Medulla oblongata (tissue), 1 donor: ENCODE results near the gene GAS1.

Source experiments
- DNase-seq: peaks from one replicate; pipeline ENCODE4 v3.0.0-alpha.2; 2015; ENCODE audit errors: extremely low spot score

The GAS1 gene, protein sequence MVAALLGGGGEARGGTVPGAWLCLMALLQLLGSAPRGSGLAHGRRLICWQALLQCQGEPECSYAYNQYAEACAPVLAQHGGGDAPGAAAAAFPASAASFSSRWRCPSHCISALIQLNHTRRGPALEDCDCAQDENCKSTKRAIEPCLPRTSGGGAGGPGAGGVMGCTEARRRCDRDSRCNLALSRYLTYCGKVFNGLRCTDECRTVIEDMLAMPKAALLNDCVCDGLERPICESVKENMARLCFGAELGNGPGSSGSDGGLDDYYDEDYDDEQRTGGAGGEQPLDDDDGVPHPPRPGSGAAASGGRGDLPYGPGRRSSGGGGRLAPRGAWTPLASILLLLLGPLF

DNA sequence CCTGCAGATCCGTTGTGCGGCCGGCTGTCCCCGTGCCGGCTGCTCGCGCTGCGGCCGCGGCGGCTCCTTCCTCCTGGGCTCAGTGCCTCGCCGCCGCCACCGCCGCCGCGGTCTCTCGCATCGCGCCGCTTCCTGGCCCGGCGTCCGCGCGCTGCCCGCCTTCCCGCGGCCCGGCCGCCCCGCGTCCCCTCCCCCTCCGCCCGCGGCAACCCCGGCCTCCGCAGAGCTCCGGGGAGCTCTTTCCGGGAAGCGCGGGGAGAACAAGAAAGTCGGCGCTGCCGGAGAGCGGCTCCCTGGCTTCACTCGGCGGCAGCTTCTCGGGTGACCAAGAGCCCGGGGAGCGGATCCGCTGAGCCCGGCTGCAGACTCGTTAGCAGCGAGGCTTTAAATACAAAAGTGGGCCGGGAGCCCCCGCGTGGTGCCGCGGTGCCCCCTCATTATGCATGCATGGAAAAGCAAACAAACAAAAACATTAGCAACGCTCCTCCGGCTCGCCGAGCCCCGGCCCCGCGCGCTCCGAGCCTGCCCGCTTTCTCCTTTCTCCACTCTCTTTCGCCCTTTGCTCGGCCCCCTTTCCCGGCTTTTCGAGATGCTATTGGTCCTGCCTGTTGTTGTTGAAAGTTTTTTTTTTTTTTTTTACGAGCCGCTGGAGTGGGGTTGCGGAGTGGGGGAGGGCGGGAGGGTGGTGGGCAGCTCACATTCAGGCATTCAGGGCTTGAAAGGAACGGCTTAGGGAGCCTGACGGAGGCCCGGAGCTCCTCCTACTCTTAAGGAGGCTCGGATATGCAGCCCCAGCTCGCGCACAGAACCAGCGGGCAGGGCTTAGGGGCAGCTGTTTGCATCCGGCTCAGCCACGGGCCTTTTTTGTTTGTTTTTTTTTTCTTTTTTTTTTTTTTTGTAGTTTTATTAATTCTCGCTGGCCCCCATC, at the start of gene GAS1:
Gene GAS1 (minus strand): TSS at position 361 of the 928 bp plus-strand sequence. CDS start 727 bp downstream, outside the sequence.
- DNase-seq, result peak; percentile 96

GRCh38 chr9:86994231-86994630, 46.9 kb upstream of the GAS1 start:
- no peak for DNase-seq

DNA sequence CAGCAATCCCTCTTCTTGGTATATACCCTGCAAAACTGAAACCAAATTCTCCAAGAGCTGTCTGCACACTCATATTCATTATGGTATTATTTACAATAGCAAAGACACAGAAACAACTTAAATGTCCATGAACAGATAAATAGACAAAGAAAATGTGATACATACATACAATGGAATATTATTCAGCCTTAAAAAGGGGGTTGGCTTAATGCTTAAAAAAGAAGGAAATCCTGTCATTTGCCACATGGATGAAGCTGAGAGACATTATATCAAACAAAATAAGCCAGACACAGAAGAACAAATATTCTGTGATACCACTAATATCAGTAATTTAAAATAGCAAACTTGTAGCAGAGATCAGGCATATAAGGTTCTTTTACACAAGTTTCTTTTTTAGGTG, 46.5 kb upstream of the GAS1 start:
- no peak for DNase-seq

- no peak for DNase-seq
Measured at GRCh38 chr9:86991077-86991476, 43.8 kb upstream of the GAS1 start.

DNA sequence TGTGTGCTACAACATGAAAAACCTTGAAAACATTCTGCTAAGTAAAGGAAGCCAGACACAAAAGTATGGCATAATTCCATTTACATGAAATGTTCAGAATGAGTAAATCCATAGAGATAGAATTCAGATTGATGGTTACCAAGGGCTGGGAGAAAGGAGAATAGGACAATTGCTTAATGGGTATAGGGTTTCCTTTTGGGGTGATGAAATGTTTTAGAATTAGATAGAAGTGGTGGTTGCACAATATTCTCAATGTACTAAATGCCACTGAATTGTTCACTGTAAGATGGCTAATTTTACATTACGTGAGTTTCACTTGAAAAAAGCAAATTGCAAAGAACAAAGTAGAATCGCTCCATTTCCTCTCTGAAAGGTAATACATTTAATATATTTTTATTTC, 43.0 kb upstream of the GAS1 start:
- DNase-seq, result no peak

GRCh38 chr9:86987900-86988299, 40.6 kb upstream of the GAS1 start:
- no peak for DNase-seq

DNA sequence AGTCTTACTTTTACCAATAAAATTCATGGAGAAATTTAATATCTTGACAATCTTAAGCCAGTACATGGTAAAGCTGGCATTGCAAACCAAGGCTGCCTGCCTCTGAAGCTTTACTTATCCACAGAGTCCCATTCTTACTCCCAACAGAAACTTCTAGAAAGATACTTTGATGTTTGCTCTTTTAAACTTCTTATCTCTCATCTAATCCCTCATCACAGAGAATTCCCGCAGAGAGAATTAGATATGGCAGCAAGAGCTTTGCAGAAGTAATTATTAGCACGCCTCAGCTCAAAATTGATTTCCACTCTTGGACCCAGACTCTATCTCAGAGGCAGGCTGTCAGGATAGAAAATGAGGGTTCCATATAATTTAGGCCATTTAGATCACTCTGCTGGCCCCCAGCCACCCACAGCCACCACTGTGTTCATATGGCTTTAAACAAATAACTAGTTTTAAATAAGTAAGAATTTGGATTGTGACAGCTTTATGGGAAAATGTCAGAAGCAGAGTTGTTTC, 37.9 kb upstream of the GAS1 start:
- DNase-seq, result no peak

GRCh38 chr9:86983620-86984259, 36.4 kb upstream of the GAS1 start:
- DNase-seq, result no peak

DNA sequence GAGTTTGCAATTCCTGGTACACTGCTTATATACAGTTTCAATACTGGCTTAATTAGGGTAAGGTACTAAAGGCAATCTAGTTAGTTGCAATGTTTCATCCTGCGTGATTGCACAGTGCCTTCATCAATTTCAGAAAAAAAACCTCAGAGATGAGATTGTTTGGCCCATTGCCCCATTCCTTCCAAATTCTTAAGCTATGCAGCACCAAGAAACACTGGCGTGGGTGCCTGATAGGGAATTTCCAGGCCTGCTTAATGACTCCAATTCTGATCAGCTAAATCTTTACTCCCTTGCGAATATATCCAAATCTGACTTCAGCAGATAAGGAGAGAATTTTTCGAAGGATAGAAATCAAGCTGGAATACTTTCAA, 35.9 kb upstream of the GAS1 start:
- no peak for DNase-seq

GRCh38 chr9:86980802-86981201, 33.5 kb upstream of the GAS1 start:
- DNase-seq, result no peak

GRCh38 chr9:86979657-86980056, 32.4 kb upstream of the GAS1 start:
- DNase-seq, result no peak

GRCh38 chr9:86978922-86979474, 31.7 kb upstream of the GAS1 start:
- DNase-seq, result no peak

DNA sequence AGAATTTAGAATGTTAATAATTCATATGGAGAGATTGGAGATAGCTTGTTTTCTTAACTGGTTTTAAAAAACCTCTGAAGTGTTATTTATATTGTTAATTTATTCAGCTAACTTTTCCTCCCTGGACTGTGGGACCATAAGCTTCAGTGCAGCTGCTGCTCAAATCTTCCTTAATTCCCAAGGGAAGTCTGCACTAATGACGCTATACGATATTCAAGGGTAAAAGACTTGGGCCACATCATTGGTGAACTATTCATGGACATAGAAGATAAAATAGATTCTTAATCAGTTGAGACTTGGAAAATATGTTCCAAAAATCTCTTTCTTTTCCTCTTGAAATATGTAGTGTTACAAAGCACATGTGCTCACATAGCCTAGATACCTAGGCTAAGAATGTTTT, 31.1 kb upstream of the GAS1 start:
- DNase-seq, result no peak

DNA sequence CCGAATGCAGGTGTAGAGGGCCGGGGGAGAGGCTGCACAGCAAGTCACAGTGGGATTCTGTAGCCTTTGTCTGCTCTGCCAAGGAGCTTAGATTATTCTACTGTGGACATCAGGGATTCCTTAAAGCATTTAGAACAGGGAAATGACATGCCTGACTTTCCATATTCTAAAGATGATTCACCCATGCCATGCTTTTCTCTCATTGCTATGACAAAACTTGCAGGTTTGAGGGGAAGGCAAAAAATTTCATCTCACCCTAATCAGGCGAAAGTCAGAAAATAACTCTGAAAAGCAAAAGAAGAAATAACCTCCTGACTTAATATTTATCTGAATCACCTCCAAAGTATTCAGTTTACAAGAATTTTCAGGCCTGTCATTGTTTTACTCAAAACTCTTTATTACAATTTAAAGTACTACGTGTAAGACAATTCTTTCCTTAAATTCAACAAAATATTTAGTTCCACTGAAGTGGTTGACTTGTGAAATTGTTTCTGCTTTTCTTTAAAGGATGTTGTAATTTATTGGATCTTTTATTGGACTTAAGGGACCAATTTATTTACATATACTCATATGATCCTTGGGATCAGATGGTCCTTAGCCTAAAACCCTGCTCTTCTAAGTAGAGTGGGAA, 30.0 kb upstream of the GAS1 start:
- no peak for DNase-seq

- no peak for DNase-seq
Measured at GRCh38 chr9:86975606-86976005, 28.3 kb upstream of the GAS1 start.

DNA sequence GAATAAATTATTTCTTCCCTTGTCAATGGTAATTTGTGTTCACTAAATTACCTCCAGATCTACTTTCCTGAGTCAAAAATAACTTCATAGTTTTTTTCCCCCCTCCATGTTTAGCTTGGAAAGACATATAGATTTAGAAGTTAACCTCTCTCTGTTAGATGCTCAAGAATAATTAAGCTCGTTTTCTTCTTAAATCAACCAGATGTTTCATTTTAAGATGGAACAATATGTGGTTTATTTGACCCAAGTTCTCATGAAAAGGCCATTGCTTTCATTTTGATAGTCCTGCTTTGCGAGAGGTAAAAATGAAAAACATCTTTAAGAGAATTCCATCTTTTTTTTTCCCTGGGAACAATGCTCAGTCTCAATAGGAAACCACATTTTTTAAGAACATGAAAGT, 27.7 kb upstream of the GAS1 start:
- no peak for DNase-seq

DNA sequence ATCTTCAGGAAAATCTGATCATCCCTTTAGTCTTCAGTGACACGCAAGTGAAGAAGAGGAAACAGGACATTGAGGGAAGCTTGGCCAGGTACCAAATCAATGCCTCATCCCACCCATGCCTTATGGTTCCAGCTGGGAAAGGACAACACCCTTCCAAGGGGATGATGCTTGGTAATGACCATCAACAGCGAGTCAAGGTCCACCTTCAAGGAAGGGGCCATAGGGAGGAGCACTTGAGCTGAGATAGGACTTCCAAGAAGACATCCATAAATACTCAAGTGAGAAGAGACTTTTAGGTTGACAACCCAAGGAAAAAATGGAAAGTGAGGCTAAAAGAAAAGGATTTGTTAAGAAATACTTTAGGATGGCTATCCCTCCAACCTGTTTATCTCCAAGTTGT, 27.1 kb upstream of the GAS1 start:
- DNase-seq, result peak; percentile 13

DNA sequence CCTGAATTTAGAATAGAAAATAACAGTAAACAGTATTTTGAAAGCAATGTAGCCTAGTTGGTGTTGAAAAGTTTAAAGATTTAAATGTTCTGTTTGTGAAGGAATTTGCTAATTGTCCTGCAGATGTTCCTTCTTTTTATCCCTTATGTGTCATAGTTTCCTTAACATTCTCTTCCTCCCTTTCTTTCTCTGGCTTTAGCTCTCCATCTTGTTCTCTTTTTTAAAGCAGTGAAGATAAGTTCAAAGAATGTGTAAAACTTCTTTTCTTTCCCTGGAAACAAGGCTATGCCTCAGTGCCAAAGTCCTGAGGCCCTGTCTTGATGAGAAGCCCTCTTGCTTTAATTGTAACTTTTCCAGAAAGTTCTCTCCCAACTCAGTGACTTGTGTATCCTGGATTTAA, 24.4 kb upstream of the GAS1 start:
- DNase-seq, result no peak

DNA sequence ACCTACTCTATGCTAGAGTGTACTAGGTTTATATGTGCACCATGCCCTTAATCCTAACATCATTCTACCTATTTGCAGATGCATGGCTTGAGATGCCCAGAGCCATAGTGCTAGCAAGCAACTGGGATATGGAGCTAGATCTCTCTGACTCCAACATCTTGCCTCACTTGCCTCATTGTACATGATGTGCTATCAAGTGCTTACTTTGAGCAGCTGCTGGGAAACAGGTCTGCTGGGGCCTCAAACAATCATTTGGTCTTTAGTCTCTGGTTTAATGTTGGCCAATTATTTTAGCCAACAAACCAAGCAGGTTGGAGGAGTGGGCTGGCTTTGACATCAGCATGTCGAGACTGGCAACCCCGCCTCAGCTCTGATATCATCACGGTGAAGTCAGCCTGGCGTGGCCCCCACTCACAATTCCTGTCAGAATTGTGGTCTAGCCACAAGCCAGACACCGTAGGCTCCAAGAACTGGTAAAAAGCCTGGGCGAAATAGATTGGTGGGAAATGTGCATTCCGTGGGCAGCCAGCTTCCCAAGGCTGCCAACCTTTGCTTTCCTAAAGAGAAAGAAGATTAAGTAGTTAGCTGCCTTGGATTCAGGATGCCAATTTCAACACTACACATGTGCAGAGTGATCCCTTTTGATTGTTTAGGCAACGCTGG, 21.1 kb upstream of the GAS1 start:
- no peak for DNase-seq

DNA sequence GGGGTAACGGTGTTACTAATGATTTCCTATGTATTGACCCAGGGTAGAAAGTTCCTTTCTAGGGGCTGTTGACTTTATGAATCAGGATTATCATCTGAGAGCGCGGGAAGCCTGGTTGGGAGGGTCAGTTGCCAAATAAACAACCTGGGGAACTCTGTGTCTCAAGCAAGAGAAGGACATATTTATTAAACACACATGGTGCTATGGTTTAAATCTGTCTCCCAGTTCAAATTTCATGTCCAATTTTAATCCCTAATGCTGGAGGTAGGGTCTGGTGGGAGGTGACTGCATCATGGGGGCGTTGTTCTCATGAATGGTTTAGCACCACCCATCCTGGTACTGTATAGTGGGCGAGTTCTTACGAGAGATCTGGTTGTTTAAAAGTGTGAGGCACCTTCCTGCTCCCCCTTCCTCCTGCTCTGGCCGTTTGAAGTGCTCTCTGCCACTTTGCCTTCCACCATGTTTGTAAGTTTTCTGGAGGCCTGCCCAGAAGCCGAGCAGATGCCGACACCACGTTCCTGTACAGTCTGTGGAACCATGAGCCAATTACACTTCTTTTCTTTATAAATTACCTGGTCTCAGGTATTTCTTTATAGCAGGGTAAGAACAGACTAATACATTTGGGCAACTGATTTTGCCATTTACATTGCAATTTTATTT, 19.7 kb upstream of the GAS1 start:
- DNase-seq, result no peak
